CD14-positive monocyte (primary cell): ENCODE measurements around the gene CAMK1D. TPM values are rescaled to one million over a fixed set of nuclear protein-coding genes. Genes with fewer than 3 reads are reported as not detected.

ENCODE experiments used
- DNase-seq, 3 donors: peaks; one replicate each; pipeline ENCODE4 v3.0.0-alpha.2; 2011 to 2022
- H2AFZ ChIP-seq: 2 replicates; pipeline ENCODE4 v1.6.0; 2012; ENCODE audit warnings: mild to moderate bottlenecking, low read depth, low read length, inconsistent platforms; ENCODE audit not compliant: insufficient read depth, poor library complexity, severe bottlenecking
- H3K27ac ChIP-seq, 2 donors: 1 replicate in 1 of 2; 2 replicates in 1 of 2; pipeline ENCODE4 v1.5.1; 2012 to 2013; ENCODE audit warnings: low read length in 2 of 2, control low read depth in 1 of 2, inconsistent platforms in 1 of 2, low read depth in 1 of 2, mild to moderate bottlenecking in 1 of 2
- H3K27me3 ChIP-seq, 2 donors: one replicate each; pipeline versions ENCODE4 v1.6.0 to v1.6.1; 2011 to 2013; ENCODE audit warnings: low read length in 2 of 2; ENCODE audit not compliant: control insufficient read depth in 2 of 2, insufficient read depth in 2 of 2
- H3K36me3 ChIP-seq, 2 donors: replicated peaks in 1 of 2; 1 replicate in 1 of 2; 2 replicates in 1 of 2; pipeline versions ENCODE4 v1.5.1 to v1.6.1; 2012 to 2013; ENCODE audit warnings: low read length in 2 of 2, control low read depth in 1 of 2, inconsistent platforms in 1 of 2, mild to moderate bottlenecking in 1 of 2; ENCODE audit not compliant: insufficient read depth in 2 of 2, control insufficient read depth in 1 of 2
- H3K4me1 ChIP-seq, 2 donors: 1 replicate in 1 of 2; 2 replicates in 1 of 2; pipeline versions ENCODE4 v1.5.1 to v1.6.1; 2012 to 2013; ENCODE audit warnings: low read length in 2 of 2, control low read depth in 1 of 2, inconsistent platforms in 1 of 2, mild to moderate bottlenecking in 1 of 2, moderate library complexity in 1 of 2; ENCODE audit not compliant: insufficient read depth in 2 of 2, control insufficient read depth in 1 of 2
- H3K4me2 ChIP-seq: replicated peaks from 2 replicates; pipeline ENCODE3; 2012; ENCODE audit warnings: low read length, moderate library complexity, mild to moderate bottlenecking; ENCODE audit not compliant: poor library complexity, severe bottlenecking; ENCODE audit errors: extremely low read depth
- H3K4me3 ChIP-seq, 3 experiments: fragments of 200-600 bp in 1 of 3; sonication (generic) in 1 of 3; replicated peaks in 1 of 3; 1 replicate in 2 of 3; 2 replicates in 1 of 3; pipeline ENCODE4 v1.5.1; 2011 to 2013; ENCODE audit warnings: low read length in 3 of 3, mild to moderate bottlenecking in 3 of 3, control low read depth in 2 of 3, low read depth in 2 of 3, inconsistent platforms in 1 of 3, moderate library complexity in 1 of 3
- H3K79me2 ChIP-seq: 2 replicates; pipeline ENCODE4 v1.6.0; 2012; ENCODE audit warnings: mild to moderate bottlenecking, control low read depth, inconsistent platforms, low read length, moderate library complexity; ENCODE audit not compliant: insufficient read depth
- H3K9ac ChIP-seq: 2 replicates; pipeline ENCODE4 v1.6.0; 2017; ENCODE audit warnings: low read length, mild to moderate bottlenecking; ENCODE audit not compliant: insufficient read depth, poor library complexity, severe bottlenecking
- H3K9me3 ChIP-seq, 2 donors: replicated peaks in 1 of 2; 1 replicate in 1 of 2; 2 replicates in 1 of 2; pipeline versions ENCODE4 v1.5.1 to v1.6.1; 2012 to 2013; ENCODE audit warnings: low read length in 2 of 2, control low read depth in 1 of 2; ENCODE audit not compliant: control insufficient read depth in 1 of 2, insufficient read depth in 1 of 2
- H4K20me1 ChIP-seq: 2 replicates; pipeline ENCODE4 v1.6.0; 2012; ENCODE audit warnings: mild to moderate bottlenecking, low read length, control low read depth, moderate library complexity; ENCODE audit not compliant: insufficient read depth
- H3K27ac Mint-ChIP-seq, 7 donors: one replicate each; pipeline ENCODE4 v1.8.0; 2020; ENCODE audit warnings: mild to moderate bottlenecking in 7 of 7, mixed read lengths in 7 of 7, moderate library complexity in 6 of 7, inconsistent platforms in 2 of 7
- H3K27me3 Mint-ChIP-seq, 3 donors: one replicate each; pipeline ENCODE4 v1.8.0; 2021 to 2022; ENCODE audit warnings: low read depth in 3 of 3, mild to moderate bottlenecking in 3 of 3, mixed read lengths in 3 of 3, moderate library complexity in 3 of 3, inconsistent platforms in 1 of 3
- H3K36me3 Mint-ChIP-seq, 2 donors: one replicate each; pipeline ENCODE4 v1.8.0; 2020; ENCODE audit warnings: mixed read lengths in 2 of 2, inconsistent platforms in 1 of 2, mild to moderate bottlenecking in 1 of 2
- H3K4me1 Mint-ChIP-seq: one replicate; pipeline ENCODE4 v1.8.0; 2020; ENCODE audit warnings: mild to moderate bottlenecking, mixed read lengths
- H3K4me3 Mint-ChIP-seq, 2 donors: one replicate each; pipeline ENCODE4 v1.8.0; 2020; ENCODE audit warnings: mild to moderate bottlenecking in 2 of 2, mixed read lengths in 2 of 2, moderate library complexity in 1 of 2
- H3K9me3 Mint-ChIP-seq, 7 donors: one replicate each; pipeline ENCODE4 v1.8.0; 2020 to 2022; ENCODE audit warnings: mixed read lengths in 7 of 7, mild to moderate bottlenecking in 6 of 7, moderate library complexity in 6 of 7, inconsistent platforms in 2 of 7
- WGBS: methylation state at CpG from one replicate; pipeline ENCODE4 v1.1.5; 2013; ENCODE audit warnings: missing lambda C conversion rate; ENCODE audit not compliant: insufficient coverage; 5-methylcytosine and 5-hydroxymethylcytosine counted together
- intact Hi-C, 2 donors: fragments of 100-400 bp; cut with micrococcal nuclease; formaldehyde crosslinking; loops; one replicate each; pipeline versions ENCODE4 v1.15.0 to v1.15.1; 2023
- polyA plus RNA-seq, 3 donors: library from polyadenylated mRNA; depleted of rRNA in 1 of 3; unstranded in 2 of 3; stranded (reverse) in 1 of 3; fragments of 300-500 nt in 2 of 3; fragments of >200 nt in 1 of 3; fragmentation: Illumina TruSeq in 2 of 3; gene quantifications; 1 replicate in 2 of 3; 2 replicates in 1 of 3; pipeline ENCODE4 v1.2.3, GENCODE V29; 2012 to 2021
- TF ChIP-seq, protein P1 (sequence below): fragments of 200-600 bp; IDR thresholded peaks from one replicate; pipeline ENCODE4 v1.8.0; 2022; ENCODE audit warnings: antibody characterized with exemption, mild to moderate bottlenecking

Gene CAMK1D
- polyA plus RNA-seq, 3 donors = 6.7 to 11.8 (median 7.1) TPM

DNA sequence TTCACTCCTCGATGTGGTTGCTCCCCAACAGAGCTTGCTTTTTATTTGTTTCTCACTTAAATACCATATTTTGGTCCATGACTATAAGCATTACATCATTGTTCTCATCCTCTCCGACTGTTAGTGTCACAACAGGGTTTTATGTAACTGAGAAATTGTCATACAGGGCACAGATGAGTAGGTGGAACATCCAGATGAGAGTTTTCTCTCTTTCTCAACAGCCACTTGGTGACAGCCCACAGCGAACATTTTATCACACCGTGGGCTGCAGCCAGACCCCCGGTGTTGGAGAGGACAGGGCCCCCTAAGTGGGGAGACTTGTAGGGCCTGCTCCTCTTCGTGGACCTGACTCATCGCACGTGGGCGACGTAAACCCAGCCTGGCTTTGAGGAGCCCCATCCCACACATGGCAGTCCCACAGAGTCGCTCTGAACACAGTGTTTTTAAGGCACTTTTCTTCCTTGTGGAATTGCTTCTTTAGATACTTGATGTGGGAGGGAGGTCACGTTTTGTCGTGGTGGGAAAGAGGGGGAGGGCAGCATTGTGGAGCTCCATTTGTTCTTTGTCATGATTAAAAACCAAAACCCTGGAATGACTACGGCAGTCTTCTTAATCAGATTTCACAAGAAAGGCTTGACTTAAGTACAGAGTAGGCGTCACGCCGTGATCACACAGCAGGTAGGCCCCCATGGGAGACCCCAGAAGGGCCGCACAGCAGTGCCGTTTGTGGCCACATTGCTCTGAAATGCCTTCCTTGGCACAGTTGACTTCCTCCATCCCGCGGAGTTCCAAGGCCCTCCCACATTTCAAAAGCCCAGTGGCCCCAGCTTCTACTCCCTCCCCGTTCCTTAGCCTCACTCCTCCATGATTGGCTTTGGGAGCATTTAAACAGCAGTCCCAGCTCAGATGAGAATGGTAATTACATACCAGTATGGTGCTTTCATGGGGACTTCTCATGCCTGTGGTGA lies 431.6 kb downstream of the CAMK1D start:
- Histone ChIP-seq H3K27me3 (no peaks in the 10 kb centered on the region), H3K4me1 (no peaks in the 10 kb centered on the region), H3K4me3 (no peak overlapping the region), H3K9me3 (no peaks in the 10 kb centered on the region), H3K9ac (no peak overlapping the region), H3K27ac (no peak overlapping the region), H4K20me1 (no peaks in the 10 kb centered on the region), H2AFZ (no peak overlapping the region), H3K79me2 (no peaks in the 10 kb centered on the region), H3K4me2 (no peak overlapping the region), H3K36me3 (no peaks in the 10 kb centered on the region)
- H3K27ac Mint-ChIP-seq = no peak overlapping the region
- TF ChIP-seq, protein P1, sequence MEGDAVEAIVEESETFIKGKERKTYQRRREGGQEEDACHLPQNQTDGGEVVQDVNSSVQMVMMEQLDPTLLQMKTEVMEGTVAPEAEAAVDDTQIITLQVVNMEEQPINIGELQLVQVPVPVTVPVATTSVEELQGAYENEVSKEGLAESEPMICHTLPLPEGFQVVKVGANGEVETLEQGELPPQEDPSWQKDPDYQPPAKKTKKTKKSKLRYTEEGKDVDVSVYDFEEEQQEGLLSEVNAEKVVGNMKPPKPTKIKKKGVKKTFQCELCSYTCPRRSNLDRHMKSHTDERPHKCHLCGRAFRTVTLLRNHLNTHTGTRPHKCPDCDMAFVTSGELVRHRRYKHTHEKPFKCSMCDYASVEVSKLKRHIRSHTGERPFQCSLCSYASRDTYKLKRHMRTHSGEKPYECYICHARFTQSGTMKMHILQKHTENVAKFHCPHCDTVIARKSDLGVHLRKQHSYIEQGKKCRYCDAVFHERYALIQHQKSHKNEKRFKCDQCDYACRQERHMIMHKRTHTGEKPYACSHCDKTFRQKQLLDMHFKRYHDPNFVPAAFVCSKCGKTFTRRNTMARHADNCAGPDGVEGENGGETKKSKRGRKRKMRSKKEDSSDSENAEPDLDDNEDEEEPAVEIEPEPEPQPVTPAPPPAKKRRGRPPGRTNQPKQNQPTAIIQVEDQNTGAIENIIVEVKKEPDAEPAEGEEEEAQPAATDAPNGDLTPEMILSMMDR = no peak
- peaks cover 0 to 4% (median 0%) of the 10 kb centered on the region in 3 donors for H3K27me3 Mint-ChIP-seq
- H3K4me3 Mint-ChIP-seq = no peak overlapping the region
- H3K4me1 Mint-ChIP-seq = peaks cover 3% of the 10 kb centered on the region
- WGBS = 92% methylated on average over 11 of the region's 22 CpGs
- no peak for DNase-seq
- intact Hi-C loops = no loop called here
- peaks cover 0 to 4% (median 1%) of the 10 kb centered on the region in 7 donors for H3K9me3 Mint-ChIP-seq
- H3K36me3 Mint-ChIP-seq = peaks cover 0 to 1% of the 10 kb centered on the region in 2 donors

DNA sequence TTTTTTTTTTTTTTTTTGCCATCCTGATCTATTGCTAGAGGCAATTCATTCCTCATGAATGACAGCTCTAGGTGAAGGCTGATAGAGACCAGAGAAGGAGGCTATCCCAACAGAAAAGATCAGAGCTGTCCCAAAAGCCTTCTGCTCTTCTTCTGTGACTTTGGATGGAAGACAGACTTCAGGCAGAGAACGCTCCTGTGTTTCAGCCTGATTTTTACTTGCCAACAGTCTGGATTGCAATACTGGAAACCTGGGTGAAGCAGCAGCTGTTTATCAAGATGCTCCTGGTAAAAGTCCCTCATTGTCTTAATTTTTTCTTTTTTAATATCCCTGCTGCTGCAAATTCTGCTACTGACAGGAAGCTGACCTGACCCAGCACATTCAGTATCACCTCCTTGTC lies 432.6 kb downstream of the CAMK1D start:
- DNase-seq = no peak
- H3K36me3 Mint-ChIP-seq = peaks cover 0 to 1% of the 10 kb centered on the region in 2 donors
- Histone ChIP-seq H2AFZ (no peak overlapping the region), H3K79me2 (no peaks in the 10 kb centered on the region), H3K9ac (no peak overlapping the region), H3K27ac (no peak overlapping the region), H3K4me2 (no peak overlapping the region), H3K36me3 (no peaks in the 10 kb centered on the region), H3K27me3 (no peaks in the 10 kb centered on the region), H4K20me1 (no peaks in the 10 kb centered on the region), H3K4me3 (no peak overlapping the region), H3K4me1 (no peaks in the 10 kb centered on the region), H3K9me3 (no peaks in the 10 kb centered on the region)
- 100% methylated on average over 1 of the region's 1 CpG for WGBS
- intact Hi-C loops = no loop called here
- no peak overlapping the region for H3K4me3 Mint-ChIP-seq
- peaks cover 3% of the 10 kb centered on the region for H3K4me1 Mint-ChIP-seq
- TF ChIP-seq, protein P1 = no peak
- no peak overlapping the region for H3K27ac Mint-ChIP-seq
- peaks cover 0 to 4% (median 1%) of the 10 kb centered on the region in 7 donors for H3K9me3 Mint-ChIP-seq
- peaks cover 0 to 4% (median 0%) of the 10 kb centered on the region in 3 donors for H3K27me3 Mint-ChIP-seq
